Endothelial cell of umbilical vein (primary cell): Measurements from ENCODE around the gene SH3BP4. TPM values are rescaled to one million over a fixed set of nuclear protein-coding genes. Genes with fewer than 3 reads are reported as not detected.

Experiments used
- BruUV-seq: library from RNA; stranded (reverse); fragments of 400-500 nt; replicated peaks from 2 replicates; lab custom pipeline; 2021; lab: Mats Ljungman, UMichigan
- CTCF ChIA-PET: fragments of 300-600, 350-600 bp; sonication (Branson Sonifier 250); formaldehyde crosslinking; loops from one replicate; lab custom pipeline; 2021; ENCODE audit warnings: antibody characterized with exemption, inconsistent platforms; lab: Charles Lee
- POLR2A ChIA-PET: fragments of 300-600, 350-600 bp; sonication (Branson Sonifier 250); formaldehyde crosslinking; loops from one replicate; lab custom pipeline; 2021; ENCODE audit warnings: antibody characterized with exemption, inconsistent platforms; lab: Charles Lee
- DNase-seq: peaks from one replicate; pipeline ENCODE4 v3.0.0-alpha.2; 2011; ENCODE audit warnings: low read depth, low spot score
- FAIRE-seq: peaks from 2 replicates; lab custom pipeline; 2011; peaks lifted over from hg19 to GRCh38; lab: Jason Lieb, UNC
- H2AFZ ChIP-seq: 2 replicates; pipeline ENCODE4 v1.6.0; 2012; ENCODE audit warnings: low read depth, low read length, control low read depth, inconsistent platforms
- H3K27ac ChIP-seq: 2 replicates; pipeline ENCODE4 v1.5.1; 2011; ENCODE audit warnings: low read depth, mild to moderate bottlenecking, control low read depth, low read length, moderate library complexity; ENCODE audit not compliant: insufficient read depth
- H3K27me3 ChIP-seq, 2 experiments: 2 replicates each; pipeline versions ENCODE4 v1.6.0 to v1.6.1; 2011; ENCODE audit warnings: low read length in 2 of 2, mixed read lengths in 1 of 2; ENCODE audit not compliant: control insufficient read depth in 2 of 2, insufficient read depth in 2 of 2
- H3K36me3 ChIP-seq, 2 experiments: 2 replicates in 1 of 2; 3 replicates in 1 of 2; pipeline ENCODE4 v1.5.1; 2011; ENCODE audit warnings: low read length in 2 of 2, mild to moderate bottlenecking in 1 of 2, moderate library complexity in 1 of 2; ENCODE audit not compliant: control insufficient read depth in 2 of 2, insufficient read depth in 2 of 2; ENCODE audit errors: extremely low read depth in 1 of 2
- H3K4me1 ChIP-seq: 3 replicates; pipeline ENCODE4 v1.5.1; 2011; ENCODE audit warnings: mild to moderate bottlenecking, low read length; ENCODE audit not compliant: control insufficient read depth, insufficient read depth; ENCODE audit errors: extremely low read depth
- H3K4me2 ChIP-seq: 2 replicates; pipeline ENCODE4 v1.6.1; 2011; ENCODE audit warnings: low read length, control low read depth, mixed read lengths; ENCODE audit not compliant: insufficient read depth
- H3K4me3 ChIP-seq, 3 experiments: fragments of 200-600 bp in 1 of 3; sonication (generic), shearing (Covaris generic) in 1 of 3; replicated peaks in 1 of 3; 2 replicates each; pipeline ENCODE4 v1.5.1; 2011 to 2016; ENCODE audit warnings: control low read depth in 3 of 3, low read length in 3 of 3, mild to moderate bottlenecking in 2 of 3, inconsistent platforms in 1 of 3, low read depth in 1 of 3, moderate library complexity in 1 of 3; ENCODE audit not compliant: insufficient read depth in 1 of 3
- H3K79me2 ChIP-seq: 2 replicates; pipeline ENCODE4 v1.6.0; 2012; ENCODE audit warnings: low read length, inconsistent platforms; ENCODE audit not compliant: control insufficient read depth, insufficient read depth
- H3K9ac ChIP-seq: replicated peaks from 2 replicates; pipeline ENCODE3; 2011; ENCODE audit warnings: low read length, control low read depth; ENCODE audit not compliant: insufficient read depth; ENCODE audit errors: extremely low read depth
- H3K9me1 ChIP-seq: replicated peaks from 3 replicates; pipeline ENCODE4 v1.6.0; 2011; ENCODE audit warnings: mild to moderate bottlenecking, low read length; ENCODE audit not compliant: control insufficient read depth, insufficient read depth; ENCODE audit errors: extremely low read depth
- H3K9me3 ChIP-seq: replicated peaks from 2 replicates; pipeline ENCODE4 v1.5.1; 2012; ENCODE audit warnings: low read length, inconsistent platforms; ENCODE audit not compliant: control insufficient read depth, insufficient read depth
- H4K20me1 ChIP-seq: replicated peaks from 2 replicates; pipeline ENCODE3; 2011; ENCODE audit warnings: mild to moderate bottlenecking, low read length; ENCODE audit not compliant: control insufficient read depth, insufficient read depth; ENCODE audit errors: extremely low read depth
- EZH2 ChIP-seq: IDR thresholded peaks from 2 replicates; pipeline ENCODE4 v1.6.1; 2012; ENCODE audit warnings: borderline replicate concordance, low read depth, mild to moderate bottlenecking, moderate library complexity, low read length, inconsistent platforms; ENCODE audit not compliant: severe bottlenecking
- FOS ChIP-seq: IDR thresholded peaks from 2 replicates; pipeline ENCODE4 v1.6.1; 2011; ENCODE audit warnings: mild to moderate bottlenecking, low read length, moderate library complexity, borderline replicate concordance; ENCODE audit not compliant: insufficient read depth
- GATA2 ChIP-seq: IDR thresholded peaks from 2 replicates; pipeline ENCODE4 v1.7.0; 2011; ENCODE audit warnings: low read depth, mild to moderate bottlenecking, moderate library complexity, mixed read lengths, low read length; ENCODE audit not compliant: insufficient read length, insufficient read depth
- JUN ChIP-seq: IDR thresholded peaks from 2 replicates; pipeline ENCODE4 v1.6.1; 2011; ENCODE audit warnings: borderline replicate concordance, low read depth; ENCODE audit not compliant: insufficient read length, insufficient read depth
- MYC ChIP-seq: IDR thresholded peaks from one replicate; pipeline ENCODE4 v1.6.1; 2011; ENCODE audit warnings: mild to moderate bottlenecking, low read depth, low read length
- POLR2A ChIP-seq: IDR thresholded peaks from 2 replicates; pipeline ENCODE4 v1.6.1; 2012; ENCODE audit warnings: low read depth, mild to moderate bottlenecking, control low read depth, low read length
- POLR2AphosphoS5 ChIP-seq: IDR thresholded peaks from 2 replicates; pipeline ENCODE4 v1.6.1; 2012; ENCODE audit warnings: low read depth, mild to moderate bottlenecking, control low read depth, low read length, moderate library complexity; ENCODE audit not compliant: insufficient read depth
- dilution Hi-C: fragments of 300-500 bp; cut with MboI; formaldehyde crosslinking; loops from one replicate; pipeline ENCODE4 v1.15.0; 2019; ENCODE audit warnings: low sequenced_read_pairs; ENCODE audit not compliant: extremely low pct_ligation_motif_present
- intact Hi-C: fragments of 100-400 bp; cut with micrococcal nuclease; formaldehyde crosslinking; loops from one replicate; pipeline ENCODE4 v1.10.0; 2022
- polyA plus RNA-seq, 4 experiments: library from polyadenylated mRNA; depleted of rRNA in 3 of 4; stranded (reverse) in 3 of 4; unstranded in 1 of 4; fragments of >200 nt; gene quantifications; 2 replicates each; pipeline versions ENCODE4 v1.2.1 to v1.2.3, GENCODE V29; 2011 to 2012; ENCODE audit warnings: missing spikeins in 1 of 4
- total RNA-seq: library from RNA; stranded (reverse); gene quantifications from 2 replicates; pipeline ENCODE4 v1.2.3, GENCODE V29; 2021
- TF ChIP-seq, protein P1 (sequence below): IDR thresholded peaks from 2 replicates; pipeline ENCODE4 v1.6.1; 2011; ENCODE audit not compliant: insufficient read depth, insufficient read length
- TF ChIP-seq, protein P2 (sequence below), 2 donors: IDR thresholded peaks; 1 replicate in 1 of 2; 2 replicates in 1 of 2; pipeline ENCODE4 v1.5.1; 2011; ENCODE audit warnings: low read length in 2 of 2, mild to moderate bottlenecking in 2 of 2, moderate library complexity in 2 of 2, control low read depth in 1 of 2, inconsistent platforms in 1 of 2, low read depth in 1 of 2; ENCODE audit not compliant: insufficient read depth in 1 of 2; ENCODE audit errors: extremely low read depth in 1 of 2

SH3BP4 gene
- total and polyA plus RNA-seq, 2 donors (not counting 3 experiments of a cell fraction or from before 2014, with no cell fraction given), result 85.2 to 100.0 TPM

DNA sequence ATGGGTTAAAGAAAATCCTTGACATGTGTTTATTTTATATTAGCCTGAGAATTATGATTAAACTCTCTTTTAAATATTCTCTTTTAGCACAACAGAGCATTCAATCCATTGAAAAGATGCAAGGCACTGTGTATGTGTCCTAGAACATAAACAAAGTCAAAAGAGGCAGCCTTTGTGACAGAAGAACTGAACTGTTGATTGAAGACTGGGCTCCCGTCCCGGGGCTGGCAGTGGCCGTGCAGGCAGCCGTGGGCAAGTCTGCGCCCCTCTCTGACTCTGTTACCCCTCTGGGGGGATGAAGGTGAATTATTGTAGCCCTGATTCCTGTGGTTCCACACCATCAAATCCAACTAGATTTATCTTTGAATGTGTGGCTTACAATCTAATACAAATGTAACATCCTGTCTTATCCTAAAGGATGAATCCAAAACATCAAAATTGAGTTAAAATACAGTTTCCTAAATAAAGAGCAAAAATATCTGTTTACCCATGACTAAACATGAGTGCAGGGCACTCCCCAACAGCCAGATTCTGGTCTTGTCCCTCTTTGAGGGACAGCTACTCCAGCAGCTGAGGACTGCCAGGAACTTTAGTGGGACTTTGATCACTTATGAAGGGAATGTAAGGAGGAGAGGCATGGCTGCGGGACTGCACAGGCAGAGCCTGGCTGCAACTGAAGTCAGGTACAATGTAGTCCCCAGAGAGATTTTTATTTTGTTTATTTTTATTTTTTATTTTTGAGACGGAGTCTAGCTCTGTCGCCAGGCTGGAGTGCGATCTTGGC, 37.3 kb upstream of the SH3BP4 start:
- BruUV-seq, result no TSS peak
- TF ChIP-seq EZH2, result no peak
- no peak for TF ChIP-seq JUN
- no peak for TF ChIP-seq POLR2A
- TF ChIP-seq, protein P1, sequence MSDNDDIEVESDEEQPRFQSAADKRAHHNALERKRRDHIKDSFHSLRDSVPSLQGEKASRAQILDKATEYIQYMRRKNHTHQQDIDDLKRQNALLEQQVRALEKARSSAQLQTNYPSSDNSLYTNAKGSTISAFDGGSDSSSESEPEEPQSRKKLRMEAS, result no peak
- no peak for TF ChIP-seq MYC

DNA sequence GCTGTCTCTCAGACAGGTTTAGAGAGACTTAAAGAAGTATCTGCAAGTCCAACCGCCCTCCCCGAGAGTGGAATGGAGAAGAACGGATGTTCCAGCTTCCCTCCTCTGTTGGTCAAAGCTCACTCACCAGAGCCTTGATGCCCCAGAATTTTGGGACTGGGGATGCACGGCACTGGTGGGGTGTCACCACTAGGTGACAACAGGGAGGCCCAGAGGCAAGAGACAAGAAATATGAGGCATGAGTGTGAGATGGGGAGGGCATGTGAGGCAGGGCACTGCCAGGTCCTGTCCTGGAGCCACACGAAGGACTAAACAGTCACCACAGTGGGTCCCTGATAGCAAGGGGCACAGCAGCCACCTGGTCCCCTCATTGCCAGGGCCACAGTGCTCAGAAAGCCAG, 35.1 kb upstream of the SH3BP4 start:
- intact Hi-C loops, result no loop called here
- no peaks in the 10 kb centered on the region for H3K27me3 ChIP-seq
- CTCF ChIA-PET, result no interaction called here
- H3K27ac ChIP-seq, result no peak overlapping the region
- DNase-seq (no peak), FAIRE-seq (no peak)
- H3K9ac ChIP-seq, result no peak overlapping the region
- H3K79me2 ChIP-seq, result no peaks in the 10 kb centered on the region
- no peak overlapping the region for H3K4me2 ChIP-seq
- dilution Hi-C loops, result no loop called here
- no peaks in the 10 kb centered on the region for H4K20me1 ChIP-seq
- no peaks in the 10 kb centered on the region for H3K36me3 ChIP-seq
- H2AFZ ChIP-seq, result no peak overlapping the region
- H3K4me3 ChIP-seq, result no peak overlapping the region
- H3K4me1 ChIP-seq, result no peaks in the 10 kb centered on the region
- no peaks in the 10 kb centered on the region for H3K9me1 ChIP-seq
- TF ChIP-seq MYC, result no peak
- TF ChIP-seq, protein P1, result no peak
- TF ChIP-seq JUN, result no peak
- no peak for TF ChIP-seq POLR2A
- TF ChIP-seq POLR2AphosphoS5, result no peak
- no peak for TF ChIP-seq GATA2
- no peak for TF ChIP-seq EZH2
- no peak for TF ChIP-seq FOS
- TF ChIP-seq, protein P2, sequence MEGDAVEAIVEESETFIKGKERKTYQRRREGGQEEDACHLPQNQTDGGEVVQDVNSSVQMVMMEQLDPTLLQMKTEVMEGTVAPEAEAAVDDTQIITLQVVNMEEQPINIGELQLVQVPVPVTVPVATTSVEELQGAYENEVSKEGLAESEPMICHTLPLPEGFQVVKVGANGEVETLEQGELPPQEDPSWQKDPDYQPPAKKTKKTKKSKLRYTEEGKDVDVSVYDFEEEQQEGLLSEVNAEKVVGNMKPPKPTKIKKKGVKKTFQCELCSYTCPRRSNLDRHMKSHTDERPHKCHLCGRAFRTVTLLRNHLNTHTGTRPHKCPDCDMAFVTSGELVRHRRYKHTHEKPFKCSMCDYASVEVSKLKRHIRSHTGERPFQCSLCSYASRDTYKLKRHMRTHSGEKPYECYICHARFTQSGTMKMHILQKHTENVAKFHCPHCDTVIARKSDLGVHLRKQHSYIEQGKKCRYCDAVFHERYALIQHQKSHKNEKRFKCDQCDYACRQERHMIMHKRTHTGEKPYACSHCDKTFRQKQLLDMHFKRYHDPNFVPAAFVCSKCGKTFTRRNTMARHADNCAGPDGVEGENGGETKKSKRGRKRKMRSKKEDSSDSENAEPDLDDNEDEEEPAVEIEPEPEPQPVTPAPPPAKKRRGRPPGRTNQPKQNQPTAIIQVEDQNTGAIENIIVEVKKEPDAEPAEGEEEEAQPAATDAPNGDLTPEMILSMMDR (IDR thresholded peaks at IDR 0.05; ENCODE audit: extremely low read depth in 1 of 2, insufficient read depth in 1 of 2, low read depth in 1 of 2, low read length in 2 of 2), result no peak
- POLR2A ChIA-PET, result no interaction called here
- no TSS peak for BruUV-seq
- H3K9me3 ChIP-seq, result no peaks in the 10 kb centered on the region

More for the DNA sequence above, 37.3 kb upstream of the SH3BP4 start:
- Histone ChIP-seq H3K9me3 (no peaks in the 10 kb centered on the region), H4K20me1 (no peaks in the 10 kb centered on the region), H3K4me3 (no peak overlapping the region), H3K4me1 (no peaks in the 10 kb centered on the region), H3K9ac (no peak overlapping the region), H3K36me3 (no peaks in the 10 kb centered on the region), H2AFZ (no peak overlapping the region), H3K27ac (no peak overlapping the region), H3K4me2 (no peak overlapping the region), H3K27me3 (no peaks in the 10 kb centered on the region), H3K9me1 (no peaks in the 10 kb centered on the region), H3K79me2 (no peaks in the 10 kb centered on the region)
- FAIRE-seq (no peak), DNase-seq (no peak)
- CTCF ChIA-PET, result interaction anchor here (1.1 to 1.2 kb wide), 2 partner anchors 34 to 141 kb away, joined by 3 read pairs; no protein-coding TSS in a partner anchor
- intact Hi-C loops, result no loop called here
- POLR2A ChIA-PET, result no interaction called here
- dilution Hi-C loops, result no loop called here
